Measurements from ENCODE around the gene NASP.
"Not testable (repeated sequence)": the region's sequence is repeated elsewhere in the genome, so short reads cannot be mapped to it uniquely, and the experiment has no call there.

The NASP gene

GRCh38 chr1:45585496-45586075, 1.7 kb downstream of the NASP start:
- TF ChIP-seq CTCF (IDR thresholded peaks at IDR 0.05; ENCODE audit: insufficient read depth, missing control alignments): no peak
- FAIRE-seq (no peak), DNase-seq (ENCODE audit: insufficient read length, low spot score) (no peak)

DNA sequence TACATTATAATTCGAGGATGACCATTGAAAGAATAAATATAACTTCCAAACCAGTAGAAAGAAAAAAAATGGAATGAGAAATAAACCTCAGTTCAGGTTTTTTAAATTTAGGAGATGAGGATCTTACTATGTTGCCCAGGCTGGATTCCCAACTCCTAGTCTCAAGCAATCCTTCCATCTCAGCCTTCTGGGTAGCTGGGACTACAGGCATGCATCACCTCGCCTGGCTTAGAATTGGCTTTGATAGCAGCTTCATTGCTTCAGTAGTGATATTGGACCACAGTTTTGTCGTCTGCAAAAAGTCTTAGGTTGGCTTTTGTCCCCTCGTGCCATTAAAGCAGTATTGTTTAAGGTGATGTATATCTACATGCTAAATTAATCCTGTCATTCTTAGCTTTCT, 2.9 kb downstream of the NASP start:
- TF ChIP-seq CTCF (IDR thresholded peaks at IDR 0.05; ENCODE audit: insufficient read depth, missing control alignments): no peak
- FAIRE-seq (no peak), DNase-seq (ENCODE audit: insufficient read length, low spot score) (no peak)

DNA sequence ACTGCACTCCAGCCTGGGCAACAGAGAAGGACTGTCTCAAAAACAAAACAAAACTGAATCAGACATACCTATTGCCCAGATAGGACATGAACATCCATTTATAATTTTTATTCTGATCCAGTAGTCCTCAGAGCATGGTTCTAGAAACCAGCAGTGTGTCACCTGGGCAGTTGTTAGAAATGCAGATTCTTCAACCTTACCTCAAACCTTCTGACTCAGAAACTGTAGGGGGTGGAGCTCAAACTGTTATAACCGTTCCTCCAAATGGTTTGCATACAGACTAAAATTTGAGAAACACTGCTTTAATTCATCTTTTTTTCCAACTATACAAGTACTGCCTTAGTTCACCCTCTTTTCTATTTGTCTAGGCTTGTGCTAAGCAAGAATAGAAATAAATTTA, 6.0 kb downstream of the NASP start:
- DNase-seq (ENCODE audit: insufficient read length, low spot score): no peak
- no peak for FAIRE-seq
- TF ChIP-seq CTCF (IDR thresholded peaks at IDR 0.05; ENCODE audit: insufficient read depth, missing control alignments): no peak

- no peak for DNase-seq (ENCODE audit: insufficient read length, low spot score)
- no peak for FAIRE-seq
- TF ChIP-seq CTCF (IDR thresholded peaks at IDR 0.05; ENCODE audit: insufficient read depth, missing control alignments): no peak
These were observed 10.6 kb downstream of the NASP start for GRCh38 chr1:45594412-45594811.

GRCh38 chr1:45596765-45597164, 12.9 kb downstream of the NASP start:
- not testable (repeated sequence) for FAIRE-seq; DNase-seq (ENCODE audit: insufficient read length, low spot score)

GRCh38 chr1:45604239-45604638, 20.4 kb downstream of the NASP start:
- TF ChIP-seq CTCF (IDR thresholded peaks at IDR 0.05; ENCODE audit: insufficient read depth, missing control alignments): no peak
- FAIRE-seq: peak; percentile 41
- no peak for DNase-seq (ENCODE audit: insufficient read length, low spot score)

- FAIRE-seq (no peak), DNase-seq (ENCODE audit: insufficient read length, low spot score) (no peak)
- TF ChIP-seq CTCF (IDR thresholded peaks at IDR 0.05; ENCODE audit: insufficient read depth, missing control alignments): no peak
These were observed 23.7 kb downstream of the NASP start for GRCh38 chr1:45607404-45608074.

Data from D721Med (cell line).